HEK293T (cell line): ENCODE results near the gene REV1.

Source experiments
- CTCF ChIA-PET: fragments of 350-600 bp; formaldehyde crosslinking; extraction: SDS; loops from one replicate; lab custom pipeline; 2021; ENCODE audit warnings: antibody characterized with exemption, inconsistent platforms; lab: Yijun Ruan, JAX
- POLR2A ChIA-PET: fragments of 350-600 bp; formaldehyde crosslinking; extraction: SDS; loops from one replicate; lab custom pipeline; 2020; ENCODE audit warnings: antibody characterized with exemption, inconsistent platforms; lab: Yijun Ruan, JAX
- DNase-seq: peaks from one replicate; pipeline ENCODE4 v3.0.0; 2012; ENCODE audit warnings: mixed read lengths; ENCODE audit errors: extremely low spot score
- ARNT ChIP-seq: fragments of 450-650 bp; IDR thresholded peaks from 2 replicates; pipeline ENCODE4 v1.6.1; 2017; ENCODE audit warnings: mild to moderate bottlenecking
- BHLHE40 ChIP-seq: fragments of 450-650 bp; IDR thresholded peaks from 2 replicates; pipeline ENCODE4 v1.6.1; 2016; ENCODE audit warnings: mild to moderate bottlenecking, moderate library complexity, borderline replicate concordance
- CTBP1 ChIP-seq: fragments of 450-650 bp; IDR thresholded peaks from 2 replicates; pipeline ENCODE4 v1.6.1; 2016; ENCODE audit warnings: borderline replicate concordance
- ELF4 ChIP-seq: fragments of 450-650 bp; IDR thresholded peaks from 2 replicates; pipeline ENCODE4 v1.6.1; 2017; ENCODE audit warnings: antibody characterized with exemption
- FOXA1 ChIP-seq: fragments of 450-650 bp; IDR thresholded peaks from 2 replicates; pipeline ENCODE4 v1.6.1; 2016; ENCODE audit warnings: mild to moderate bottlenecking
- FOXK2 ChIP-seq: fragments of 450-650 bp; IDR thresholded peaks from 2 replicates; pipeline ENCODE4 v1.6.1; 2016; ENCODE audit warnings: mild to moderate bottlenecking
- FOXM1 ChIP-seq: fragments of 450-650 bp; IDR thresholded peaks from 2 replicates; pipeline ENCODE4 v1.6.1; 2017; ENCODE audit warnings: mild to moderate bottlenecking, borderline replicate concordance
- HDGF ChIP-seq: fragments of 450-650 bp; IDR thresholded peaks from 2 replicates; pipeline ENCODE4 v1.6.1; 2017; ENCODE audit warnings: antibody characterized with exemption, borderline replicate concordance
- L3MBTL2 ChIP-seq: fragments of 450-650 bp; conservative IDR thresholded peaks from 2 replicates; pipeline ENCODE4 v1.6.1; 2016; ENCODE audit warnings: mild to moderate bottlenecking
- LEF1 ChIP-seq: fragments of 450-650 bp; IDR thresholded peaks from 2 replicates; pipeline ENCODE4 v1.6.1; 2017; ENCODE audit warnings: mild to moderate bottlenecking, borderline replicate concordance
- NFRKB ChIP-seq: fragments of 450-650 bp; IDR thresholded peaks from 2 replicates; pipeline ENCODE4 v1.6.1; 2016; ENCODE audit warnings: mild to moderate bottlenecking, moderate library complexity
- PKNOX1 ChIP-seq: fragments of 450-650 bp; IDR thresholded peaks from 2 replicates; pipeline ENCODE4 v1.6.1; 2016
- SP1 ChIP-seq: fragments of 450-650 bp; IDR thresholded peaks from 2 replicates; pipeline ENCODE4 v1.6.1; 2017
- SUZ12 ChIP-seq: fragments of 450-650 bp; IDR thresholded peaks from 2 replicates; pipeline ENCODE4 v1.6.1; 2016; ENCODE audit warnings: mild to moderate bottlenecking
- TARDBP ChIP-seq: fragments of 450-650 bp; IDR thresholded peaks from 2 replicates; pipeline ENCODE4 v1.6.1; 2016
- ZNF384 ChIP-seq: fragments of 450-650 bp; IDR thresholded peaks from 2 replicates; pipeline ENCODE4 v1.6.1; 2016

Gene REV1

GRCh38 chr2:99451280-99451679, 38.5 kb downstream of the REV1 start:
- CTCF ChIA-PET, result no interaction called here
- POLR2A ChIA-PET, result interaction anchor here (1.5 kb wide), 1 partner anchor 114 kb away, joined by 4 read pairs; the partner anchor contains the start of gene EIF5B
- peak; percentile 23; the same call in 1 of the 2 replicates for TF ChIP-seq PKNOX1
- TF ChIP-seq SUZ12, result no peak
- TF ChIP-seq LEF1, result peak; percentile 80; the same call in 1 of the 2 replicates
- DNase-seq, result peak; percentile 22

- ChIA-PET CTCF (no interaction called here), POLR2A (interaction anchor here (1.5 kb wide), 1 partner anchor 113 kb away, joined by 4 read pairs; the partner anchor contains the start of gene EIF5B)
- TF ChIP-seq ZNF384 (no peak), CTBP1 (no peak), SP1 (no peak), SUZ12 (no peak), NFRKB (no peak), PKNOX1 (no peak), FOXK2 (no peak), L3MBTL2 (no peak), FOXA1 (no peak), HDGF (no peak), BHLHE40 (no peak), ELF4 (no peak), FOXM1 (no peak), ARNT (no peak), LEF1 (no peak), TARDBP (no peak)
Measured at GRCh38 chr2:99450199-99450598, 39.6 kb downstream of the REV1 start.

DNA sequence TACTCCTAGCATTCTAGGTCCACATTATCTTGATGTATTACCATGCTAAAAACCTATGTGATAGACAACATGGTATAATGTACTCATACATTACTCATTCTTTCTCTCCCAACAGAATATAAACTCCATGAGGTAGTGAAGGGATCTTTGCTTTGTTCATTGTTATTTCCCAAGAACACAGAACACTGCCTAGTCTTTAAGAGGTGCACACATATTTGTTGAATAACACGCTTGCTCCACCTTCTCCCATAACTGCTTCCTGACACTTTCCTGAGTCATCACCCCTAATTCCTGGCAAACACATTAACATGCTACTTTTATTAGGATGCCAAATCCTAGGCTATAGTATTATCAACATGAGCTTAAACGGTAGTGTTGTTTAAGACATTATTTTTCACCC, 41.3 kb downstream of the REV1 start:
- ChIA-PET POLR2A (no interaction called here), CTCF (interaction anchor here (0.6 kb wide), 1 partner anchor 12 kb away, joined by 3 read pairs; no protein-coding TSS in a partner anchor)
- DNase-seq, result no peak
- TF ChIP-seq ELF4, result no peak
- no peak for TF ChIP-seq PKNOX1
- TF ChIP-seq BHLHE40, result no peak
- no peak for TF ChIP-seq SP1
- no peak for TF ChIP-seq FOXK2
- TF ChIP-seq L3MBTL2, result no peak
- TF ChIP-seq NFRKB, result no peak
- TF ChIP-seq CTBP1, result no peak
- TF ChIP-seq SUZ12, result no peak
- TF ChIP-seq LEF1, result no peak
- TF ChIP-seq FOXM1, result no peak
- no peak for TF ChIP-seq ZNF384

More at GRCh38 chr2:99450199-99450598, 39.6 kb downstream of the REV1 start:
- no peak for DNase-seq

DNA sequence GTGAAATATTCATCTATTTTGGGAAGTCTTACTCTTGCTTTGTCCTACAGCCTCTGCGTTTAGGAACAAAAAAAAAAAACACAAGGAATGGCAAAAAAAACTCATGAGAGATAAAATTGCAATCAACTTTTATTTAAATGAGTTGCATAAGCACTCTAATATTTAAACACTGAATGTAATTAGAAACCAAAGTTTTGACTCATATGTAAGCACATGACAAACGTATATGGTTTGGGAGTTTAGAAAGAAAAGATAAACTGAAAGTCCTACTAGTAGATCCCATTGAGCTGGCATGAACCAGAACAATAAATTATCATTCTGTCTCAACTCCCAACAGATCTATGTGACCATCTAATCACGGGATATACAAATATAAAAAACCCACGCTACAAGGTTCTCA, 44.8 kb downstream of the REV1 start:
- CTCF ChIA-PET, result interaction anchor here (0.7 kb wide), 1 partner anchor 10 kb away, joined by 3 read pairs; no protein-coding TSS in a partner anchor
- DNase-seq, result no peak
- POLR2A ChIA-PET, result no interaction called here
- no peak for TF ChIP-seq NFRKB

DNA sequence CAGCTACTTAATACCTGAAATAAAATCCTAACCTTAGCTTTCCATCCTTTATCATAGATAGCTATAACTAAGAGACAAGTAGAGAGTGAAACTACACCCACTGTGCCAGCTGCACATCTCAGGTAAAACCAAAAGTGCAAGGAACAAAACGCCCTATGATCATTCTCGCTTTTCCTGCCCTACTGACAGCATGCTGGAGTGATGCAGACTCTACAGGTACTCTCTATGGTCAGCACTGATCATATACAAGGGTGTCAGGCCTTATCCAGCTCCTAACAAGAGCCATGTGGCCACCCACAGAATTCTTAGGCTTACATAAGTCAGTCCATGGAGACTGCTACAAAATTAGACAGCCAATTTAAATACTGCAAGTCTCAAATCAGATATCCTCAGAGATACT, 45.6 kb downstream of the REV1 start:
- no peak for DNase-seq
- no peak for TF ChIP-seq SUZ12
- no peak for TF ChIP-seq FOXK2
- no peak for TF ChIP-seq PKNOX1
- CTCF ChIA-PET, result interaction anchor here (0.6 kb wide), 1 partner anchor 785 kb away, joined by 3 read pairs; no protein-coding TSS in a partner anchor
- POLR2A ChIA-PET, result no interaction called here

GRCh38 chr2:99442837-99443236, 47.0 kb downstream of the REV1 start:
- no peak for DNase-seq
- no peak for TF ChIP-seq ARNT
- TF ChIP-seq FOXA1, result no peak
- TF ChIP-seq L3MBTL2, result no peak
- no peak for TF ChIP-seq FOXM1
- no peak for TF ChIP-seq BHLHE40
- no peak for TF ChIP-seq HDGF
- no peak for TF ChIP-seq LEF1
- TF ChIP-seq SP1, result no peak
- TF ChIP-seq FOXK2, result no peak
- TF ChIP-seq NFRKB, result no peak
- no peak for TF ChIP-seq ELF4
- no peak for TF ChIP-seq ZNF384
- no peak for TF ChIP-seq TARDBP
- no peak for TF ChIP-seq SUZ12
- TF ChIP-seq CTBP1, result no peak
- TF ChIP-seq PKNOX1, result no peak
- ChIA-PET CTCF (no interaction called here), POLR2A (no interaction called here)
